ENCODE data around the gene TMEM97.

- TF ChIP-seq CTCF (IDR thresholded peaks at IDR 0.05): no peak
- TF ChIP-seq POLR2A (IDR thresholded peaks at IDR 0.05): no peak
Measured at GRCh38 chr17:28328325-28328724, 9.3 kb downstream of the TMEM97 start.
